Tibial artery (tissue), 4 donors: ENCODE measurements around the gene POLR2A.
A peak's percentile ranks its signal among the peaks of the same experiment; 100 is the strongest.

ENCODE experiments used
- DNase-seq, 2 donors: peaks; one replicate each; pipeline ENCODE4 v3.0.0-alpha.2; 2019
- H3K27ac ChIP-seq, 2 donors: fragments of 200-600 bp; sonication (generic) in 1 of 2; 1 replicate in 1 of 2; 2 replicates in 1 of 2; pipeline ENCODE4 v1.5.1; 2018 to 2019; ENCODE audit warnings: mild to moderate bottlenecking in 1 of 2
- H3K27me3 ChIP-seq, 2 donors: fragments of 200-600 bp; sonication (generic) in 1 of 2; one replicate each; pipeline versions ENCODE4 v1.5.1 to v1.6.0; 2016 to 2019
- H3K36me3 ChIP-seq, 3 donors: fragments of 200-600 bp; sonication (generic) in 2 of 3; one replicate each; pipeline ENCODE4 v1.5.1; 2016 to 2019; ENCODE audit warnings: mild to moderate bottlenecking in 2 of 3
- H3K4me1 ChIP-seq, 4 donors: fragments of 200-600 bp; sonication (generic) in 2 of 4; 1 replicate in 3 of 4; 2 replicates in 1 of 4; pipeline ENCODE4 v1.5.1; 2016 to 2019
- H3K4me3 ChIP-seq, 2 donors: fragments of 200-600 bp; sonication (generic) in 1 of 2; 1 replicate in 1 of 2; 2 replicates in 1 of 2; pipeline ENCODE4 v1.5.1; 2018 to 2019; ENCODE audit warnings: mild to moderate bottlenecking in 2 of 2
- H3K9me3 ChIP-seq, 3 donors: fragments of 200-600 bp; sonication (generic) in 1 of 3; one replicate each; pipeline ENCODE4 v1.5.1; 2016 to 2019
- intact Hi-C: fragments of 100-400 bp; cut with DNase I; formaldehyde crosslinking; loops from one replicate; pipeline ENCODE4 v1.15.0; 2023; ENCODE audit warnings: low total_unique reads
- TF ChIP-seq, protein P1 (sequence below), 2 experiments: fragments of 200-600 bp in 1 of 2; fragments of 450-650 bp in 1 of 2; IDR thresholded peaks; one replicate each; pipeline ENCODE4 v1.5.1; 2017 to 2019; ENCODE audit warnings: antibody characterized with exemption in 2 of 2, mild to moderate bottlenecking in 1 of 2, moderate library complexity in 1 of 2

POLR2A gene

DNA sequence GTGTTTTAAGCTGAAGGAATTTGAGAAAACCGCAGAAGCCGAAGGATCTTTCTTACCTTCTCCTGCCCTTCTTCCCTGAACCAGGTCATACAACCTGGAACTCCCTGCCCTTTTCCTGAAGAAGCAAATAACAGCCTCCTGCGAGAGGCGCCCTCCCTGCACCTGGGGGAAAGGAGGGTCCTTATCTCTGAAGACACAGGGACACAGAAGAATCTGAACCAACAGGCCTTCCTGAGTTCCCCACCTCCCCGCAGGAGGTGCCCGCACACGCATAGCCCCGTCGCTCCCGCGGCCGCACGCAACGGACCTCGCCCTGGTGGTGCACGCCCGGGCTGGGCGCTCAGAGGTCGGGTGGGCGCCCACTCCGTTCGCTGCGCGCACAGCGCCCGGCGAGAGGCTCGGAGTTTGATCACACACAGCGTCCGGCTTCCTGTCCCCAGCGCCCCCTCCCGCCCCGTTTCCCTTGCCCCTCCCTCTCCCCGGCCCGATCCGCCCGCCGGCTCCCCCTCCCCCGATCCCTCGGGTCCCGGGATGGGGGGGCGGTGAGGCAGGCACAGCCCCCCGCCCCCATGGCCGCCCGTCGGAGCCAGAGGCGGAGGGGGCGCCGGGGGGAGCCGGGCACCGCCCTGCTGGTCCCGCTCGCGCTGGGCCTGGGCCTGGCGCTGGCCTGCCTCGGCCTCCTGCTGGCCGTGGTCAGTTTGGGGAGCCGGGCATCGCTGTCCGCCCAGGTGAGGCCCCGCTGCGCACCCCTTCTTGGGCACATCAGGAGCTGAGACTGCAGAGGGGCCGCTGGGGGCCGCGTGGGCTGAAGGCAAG is 64.6 kb downstream of the POLR2A start, which contains the start of gene TNFSF12:
Gene TNFSF12 (plus strand): TSS at position 474 of the 816 bp plus-strand sequence. CDS start 96 bp downstream, at position 570.
- no peaks in the 10 kb centered on the region for H3K9me3 ChIP-seq
- H3K4me1 ChIP-seq: peaks cover 0 to 18% (median 15%) of the 10 kb centered on the region in 4 donors
- peaks cover 3 to 22% (median 13%) of the 10 kb centered on the region in 3 donors for H3K36me3 ChIP-seq
- H3K27me3 ChIP-seq: no peaks in the 10 kb centered on the region
- DNase-seq: peak; percentile 70 to 84
- peak within 1 kb of the TSS; percentile 90 to 93 for H3K27ac ChIP-seq
- TF ChIP-seq, protein P1, sequence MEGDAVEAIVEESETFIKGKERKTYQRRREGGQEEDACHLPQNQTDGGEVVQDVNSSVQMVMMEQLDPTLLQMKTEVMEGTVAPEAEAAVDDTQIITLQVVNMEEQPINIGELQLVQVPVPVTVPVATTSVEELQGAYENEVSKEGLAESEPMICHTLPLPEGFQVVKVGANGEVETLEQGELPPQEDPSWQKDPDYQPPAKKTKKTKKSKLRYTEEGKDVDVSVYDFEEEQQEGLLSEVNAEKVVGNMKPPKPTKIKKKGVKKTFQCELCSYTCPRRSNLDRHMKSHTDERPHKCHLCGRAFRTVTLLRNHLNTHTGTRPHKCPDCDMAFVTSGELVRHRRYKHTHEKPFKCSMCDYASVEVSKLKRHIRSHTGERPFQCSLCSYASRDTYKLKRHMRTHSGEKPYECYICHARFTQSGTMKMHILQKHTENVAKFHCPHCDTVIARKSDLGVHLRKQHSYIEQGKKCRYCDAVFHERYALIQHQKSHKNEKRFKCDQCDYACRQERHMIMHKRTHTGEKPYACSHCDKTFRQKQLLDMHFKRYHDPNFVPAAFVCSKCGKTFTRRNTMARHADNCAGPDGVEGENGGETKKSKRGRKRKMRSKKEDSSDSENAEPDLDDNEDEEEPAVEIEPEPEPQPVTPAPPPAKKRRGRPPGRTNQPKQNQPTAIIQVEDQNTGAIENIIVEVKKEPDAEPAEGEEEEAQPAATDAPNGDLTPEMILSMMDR (IDR thresholded peaks at IDR 0.05): peak; percentile 28 to 29
- H3K4me3 ChIP-seq: peak within 1 kb of the TSS; percentile 68 to 75
- intact Hi-C loops: no loop called here
